ENCODE measurements around the gene CACNA2D3.

CACNA2D3 gene

DNA sequence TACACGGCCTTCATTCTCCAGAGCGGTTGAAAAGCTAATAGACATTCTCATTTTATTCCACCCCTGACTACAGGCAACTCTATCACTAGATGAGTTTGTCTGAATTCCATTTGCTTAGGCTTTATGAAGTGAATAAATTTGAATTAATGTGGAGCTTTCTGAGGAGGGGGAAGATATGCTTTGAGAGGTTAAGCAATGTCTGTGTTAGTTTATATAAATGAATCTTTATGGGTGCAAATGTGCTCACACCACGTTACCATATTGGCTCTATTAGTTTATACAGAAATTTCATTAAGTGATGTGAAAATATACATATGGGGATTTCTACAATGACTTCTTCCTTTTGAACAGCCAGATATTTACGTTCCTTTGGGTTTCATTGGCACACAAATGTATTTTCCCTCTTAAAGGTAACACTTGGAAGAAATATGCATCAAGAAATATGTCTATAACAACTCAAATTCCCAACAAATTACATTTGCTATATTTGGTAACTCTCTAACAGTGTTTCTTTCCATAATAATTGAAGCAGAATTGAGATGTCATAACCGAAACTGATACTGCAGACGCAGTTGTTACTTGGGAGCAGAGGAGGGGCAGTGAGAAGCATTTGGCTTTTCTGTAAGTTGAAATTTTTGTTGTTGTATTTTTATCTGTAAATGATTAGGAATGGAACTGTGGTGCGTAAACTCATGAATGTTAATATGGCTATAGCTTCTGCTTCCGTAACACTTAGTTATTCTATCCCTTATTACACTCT is 359.4 kb downstream of the CACNA2D3 start:
- TF ChIP-seq, protein P1, sequence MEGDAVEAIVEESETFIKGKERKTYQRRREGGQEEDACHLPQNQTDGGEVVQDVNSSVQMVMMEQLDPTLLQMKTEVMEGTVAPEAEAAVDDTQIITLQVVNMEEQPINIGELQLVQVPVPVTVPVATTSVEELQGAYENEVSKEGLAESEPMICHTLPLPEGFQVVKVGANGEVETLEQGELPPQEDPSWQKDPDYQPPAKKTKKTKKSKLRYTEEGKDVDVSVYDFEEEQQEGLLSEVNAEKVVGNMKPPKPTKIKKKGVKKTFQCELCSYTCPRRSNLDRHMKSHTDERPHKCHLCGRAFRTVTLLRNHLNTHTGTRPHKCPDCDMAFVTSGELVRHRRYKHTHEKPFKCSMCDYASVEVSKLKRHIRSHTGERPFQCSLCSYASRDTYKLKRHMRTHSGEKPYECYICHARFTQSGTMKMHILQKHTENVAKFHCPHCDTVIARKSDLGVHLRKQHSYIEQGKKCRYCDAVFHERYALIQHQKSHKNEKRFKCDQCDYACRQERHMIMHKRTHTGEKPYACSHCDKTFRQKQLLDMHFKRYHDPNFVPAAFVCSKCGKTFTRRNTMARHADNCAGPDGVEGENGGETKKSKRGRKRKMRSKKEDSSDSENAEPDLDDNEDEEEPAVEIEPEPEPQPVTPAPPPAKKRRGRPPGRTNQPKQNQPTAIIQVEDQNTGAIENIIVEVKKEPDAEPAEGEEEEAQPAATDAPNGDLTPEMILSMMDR (IDR thresholded peaks at IDR 0.05; ENCODE audit: extremely low read depth, missing control alignments): no peak
- no peak for DNase-seq (ENCODE audit: low spot score)

DNA sequence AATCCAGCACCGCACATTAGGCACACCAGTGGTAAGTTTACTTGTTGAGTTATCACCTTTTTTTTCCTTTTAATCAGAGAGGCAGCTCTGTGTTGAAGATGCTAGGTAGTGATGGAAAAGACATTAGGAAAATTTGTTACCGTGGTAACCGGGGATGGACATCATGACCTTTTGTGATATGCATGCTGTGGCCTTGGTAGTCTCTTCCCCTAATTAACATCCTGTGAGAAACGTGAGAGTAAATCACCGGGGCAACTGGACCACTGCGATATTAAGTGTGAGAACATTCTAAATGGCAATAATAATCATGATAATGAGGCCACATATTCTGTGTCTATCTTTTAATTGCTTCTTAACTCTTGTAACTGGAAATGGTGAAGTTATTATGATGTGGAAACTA is 362.0 kb downstream of the CACNA2D3 start:
- DNase-seq (ENCODE audit: low spot score): no peak
- TF ChIP-seq, protein P1 (IDR thresholded peaks at IDR 0.05; ENCODE audit: extremely low read depth, missing control alignments): no peak

DNA sequence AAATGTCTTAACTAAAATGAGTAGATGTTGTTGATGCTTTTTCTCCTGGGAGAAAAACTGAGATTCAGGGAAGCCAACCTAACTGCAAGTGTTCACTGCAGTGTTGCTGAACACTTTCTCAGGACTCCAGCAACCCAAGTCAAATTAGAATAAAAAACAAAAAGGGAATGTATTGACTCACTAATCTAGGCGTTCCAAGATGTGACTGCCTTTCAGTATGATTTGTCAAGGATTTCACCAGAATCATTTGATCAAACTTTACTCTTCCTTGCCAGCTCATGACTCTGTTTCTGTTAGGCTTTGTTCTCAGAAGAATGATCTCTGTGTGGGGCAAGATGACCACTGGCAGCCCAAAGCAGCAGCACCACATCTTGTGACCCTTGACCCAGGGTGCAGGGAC is 364.0 kb downstream of the CACNA2D3 start:
- no peak for DNase-seq (ENCODE audit: low spot score)
- TF ChIP-seq, protein P1 (IDR thresholded peaks at IDR 0.05; ENCODE audit: extremely low read depth, missing control alignments): no peak

DNA sequence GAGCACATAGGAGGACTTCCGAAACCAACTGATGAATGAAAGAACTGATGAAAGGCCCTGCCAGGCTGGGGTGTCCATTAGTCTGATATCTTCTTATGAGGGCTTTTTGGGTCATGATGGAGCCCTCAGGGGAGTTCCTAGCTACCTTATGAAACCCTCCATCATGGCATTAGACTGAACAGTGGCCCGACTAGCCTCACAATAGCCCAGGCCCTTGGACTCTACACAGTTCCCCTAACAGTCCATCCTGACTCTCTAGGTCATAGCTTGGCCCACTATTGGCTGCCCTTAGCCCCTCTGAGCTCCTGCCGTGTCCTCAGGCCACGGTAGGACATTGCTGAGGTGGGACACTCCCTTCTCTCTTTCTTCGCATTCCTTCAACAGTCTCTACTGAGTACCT is 365.9 kb downstream of the CACNA2D3 start:
- no peak for DNase-seq (ENCODE audit: low spot score)
- TF ChIP-seq, protein P1 (IDR thresholded peaks at IDR 0.05; ENCODE audit: extremely low read depth, missing control alignments): no peak

DNA sequence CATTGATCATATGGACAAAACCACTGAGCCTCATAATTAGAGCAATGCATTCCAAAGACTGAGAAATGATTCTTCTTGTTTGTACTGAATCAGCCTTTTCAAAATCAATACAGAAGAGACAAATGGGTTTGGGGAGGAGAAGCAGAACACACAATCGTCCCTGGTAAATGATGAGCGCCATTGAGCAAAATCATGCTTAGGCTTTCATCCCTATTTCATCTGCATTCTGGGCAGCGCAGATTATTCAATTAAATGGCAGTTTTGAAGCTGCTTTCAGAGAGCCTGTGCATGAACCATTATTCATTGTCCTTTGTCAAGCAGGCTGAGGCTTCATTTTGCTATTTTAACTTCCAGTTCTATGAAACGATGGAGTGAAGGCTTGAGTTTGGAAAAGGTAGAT is 371.9 kb downstream of the CACNA2D3 start:
- TF ChIP-seq, protein P1 (IDR thresholded peaks at IDR 0.05; ENCODE audit: extremely low read depth, missing control alignments): no peak
- no peak for DNase-seq (ENCODE audit: low spot score)

DNA sequence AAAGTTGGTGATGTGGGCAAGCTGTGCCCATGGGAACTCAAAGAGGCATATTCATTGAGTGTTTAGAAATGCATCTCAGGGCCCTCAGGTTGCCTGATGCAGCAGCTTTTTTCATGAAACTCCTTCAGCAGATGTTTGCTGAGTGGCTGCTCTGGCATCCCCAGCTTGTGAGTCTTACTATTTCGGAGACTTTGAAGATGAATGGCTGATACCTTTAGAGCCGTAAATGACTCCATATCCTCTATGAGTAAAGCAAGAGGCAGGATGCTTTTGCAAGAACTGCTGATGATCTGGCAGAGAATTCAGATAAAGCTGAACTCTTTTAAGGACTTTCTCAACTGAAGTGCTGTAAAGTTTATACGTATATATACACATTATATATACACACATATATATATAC is 384.3 kb downstream of the CACNA2D3 start:
- TF ChIP-seq, protein P1 (IDR thresholded peaks at IDR 0.05; ENCODE audit: extremely low read depth, missing control alignments): no peak

DNA sequence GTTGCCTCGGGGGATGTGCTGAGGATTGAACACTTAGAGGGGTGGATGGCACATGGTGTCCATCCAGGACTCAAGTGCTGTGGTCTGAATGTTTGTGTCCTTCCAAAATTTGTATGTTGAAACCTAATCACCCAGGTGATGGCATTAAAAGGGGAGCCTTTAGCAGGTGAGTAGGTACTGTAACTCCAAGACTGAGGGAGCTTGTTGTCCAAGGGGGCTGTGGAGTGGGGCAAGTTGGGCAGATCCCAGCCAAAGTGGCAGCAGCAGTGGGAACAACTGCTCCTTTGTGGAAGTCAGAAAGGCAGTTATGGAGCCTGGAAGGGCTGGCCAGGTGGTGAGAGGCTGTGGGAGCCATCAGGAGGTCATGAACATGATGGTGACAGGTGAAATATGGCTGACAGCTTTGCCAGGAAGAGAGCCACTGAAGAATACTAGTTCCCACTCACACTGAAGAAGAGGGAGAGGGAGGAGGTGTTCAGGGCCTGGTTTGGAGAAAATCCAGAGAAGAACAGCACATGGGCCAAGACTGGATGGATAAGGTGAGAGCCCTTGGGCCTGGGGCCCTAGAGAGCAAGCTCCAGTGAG is 385.6 kb downstream of the CACNA2D3 start:
- TF ChIP-seq, protein P1 (IDR thresholded peaks at IDR 0.05; ENCODE audit: extremely low read depth, missing control alignments): no peak
- no peak for DNase-seq (ENCODE audit: low spot score)

More for the DNA sequence above, 384.3 kb downstream of the CACNA2D3 start:
- no peak for DNase-seq (ENCODE audit: low spot score)
